ENCODE measurements around the gene SCNN1A.

DNA sequence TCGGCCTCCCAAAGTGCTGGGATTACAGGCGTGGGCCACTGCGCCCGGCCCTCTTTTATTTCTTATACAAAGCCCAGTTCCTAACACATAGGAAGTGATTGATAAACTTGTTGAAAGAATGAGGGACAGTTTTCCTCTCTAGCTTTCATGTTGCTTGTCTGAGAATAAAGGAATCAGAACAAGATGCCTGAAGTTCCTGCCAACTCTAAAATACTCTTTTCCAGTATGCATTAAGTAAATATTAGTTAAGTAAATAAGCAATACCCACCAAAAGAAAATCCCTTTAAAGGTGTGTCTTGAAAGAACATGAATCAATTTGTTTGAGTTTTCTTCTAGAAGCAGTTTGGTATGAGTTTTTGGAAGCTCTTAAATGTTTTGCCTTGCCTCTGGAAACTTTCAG lies 45.0 kb upstream of the SCNN1A start:
- TF ChIP-seq, protein P1, sequence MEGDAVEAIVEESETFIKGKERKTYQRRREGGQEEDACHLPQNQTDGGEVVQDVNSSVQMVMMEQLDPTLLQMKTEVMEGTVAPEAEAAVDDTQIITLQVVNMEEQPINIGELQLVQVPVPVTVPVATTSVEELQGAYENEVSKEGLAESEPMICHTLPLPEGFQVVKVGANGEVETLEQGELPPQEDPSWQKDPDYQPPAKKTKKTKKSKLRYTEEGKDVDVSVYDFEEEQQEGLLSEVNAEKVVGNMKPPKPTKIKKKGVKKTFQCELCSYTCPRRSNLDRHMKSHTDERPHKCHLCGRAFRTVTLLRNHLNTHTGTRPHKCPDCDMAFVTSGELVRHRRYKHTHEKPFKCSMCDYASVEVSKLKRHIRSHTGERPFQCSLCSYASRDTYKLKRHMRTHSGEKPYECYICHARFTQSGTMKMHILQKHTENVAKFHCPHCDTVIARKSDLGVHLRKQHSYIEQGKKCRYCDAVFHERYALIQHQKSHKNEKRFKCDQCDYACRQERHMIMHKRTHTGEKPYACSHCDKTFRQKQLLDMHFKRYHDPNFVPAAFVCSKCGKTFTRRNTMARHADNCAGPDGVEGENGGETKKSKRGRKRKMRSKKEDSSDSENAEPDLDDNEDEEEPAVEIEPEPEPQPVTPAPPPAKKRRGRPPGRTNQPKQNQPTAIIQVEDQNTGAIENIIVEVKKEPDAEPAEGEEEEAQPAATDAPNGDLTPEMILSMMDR (IDR thresholded peaks at IDR 0.05) = no peak
- TF ChIP-seq, protein P2, sequence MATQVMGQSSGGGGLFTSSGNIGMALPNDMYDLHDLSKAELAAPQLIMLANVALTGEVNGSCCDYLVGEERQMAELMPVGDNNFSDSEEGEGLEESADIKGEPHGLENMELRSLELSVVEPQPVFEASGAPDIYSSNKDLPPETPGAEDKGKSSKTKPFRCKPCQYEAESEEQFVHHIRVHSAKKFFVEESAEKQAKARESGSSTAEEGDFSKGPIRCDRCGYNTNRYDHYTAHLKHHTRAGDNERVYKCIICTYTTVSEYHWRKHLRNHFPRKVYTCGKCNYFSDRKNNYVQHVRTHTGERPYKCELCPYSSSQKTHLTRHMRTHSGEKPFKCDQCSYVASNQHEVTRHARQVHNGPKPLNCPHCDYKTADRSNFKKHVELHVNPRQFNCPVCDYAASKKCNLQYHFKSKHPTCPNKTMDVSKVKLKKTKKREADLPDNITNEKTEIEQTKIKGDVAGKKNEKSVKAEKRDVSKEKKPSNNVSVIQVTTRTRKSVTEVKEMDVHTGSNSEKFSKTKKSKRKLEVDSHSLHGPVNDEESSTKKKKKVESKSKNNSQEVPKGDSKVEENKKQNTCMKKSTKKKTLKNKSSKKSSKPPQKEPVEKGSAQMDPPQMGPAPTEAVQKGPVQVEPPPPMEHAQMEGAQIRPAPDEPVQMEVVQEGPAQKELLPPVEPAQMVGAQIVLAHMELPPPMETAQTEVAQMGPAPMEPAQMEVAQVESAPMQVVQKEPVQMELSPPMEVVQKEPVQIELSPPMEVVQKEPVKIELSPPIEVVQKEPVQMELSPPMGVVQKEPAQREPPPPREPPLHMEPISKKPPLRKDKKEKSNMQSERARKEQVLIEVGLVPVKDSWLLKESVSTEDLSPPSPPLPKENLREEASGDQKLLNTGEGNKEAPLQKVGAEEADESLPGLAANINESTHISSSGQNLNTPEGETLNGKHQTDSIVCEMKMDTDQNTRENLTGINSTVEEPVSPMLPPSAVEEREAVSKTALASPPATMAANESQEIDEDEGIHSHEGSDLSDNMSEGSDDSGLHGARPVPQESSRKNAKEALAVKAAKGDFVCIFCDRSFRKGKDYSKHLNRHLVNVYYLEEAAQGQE (IDR thresholded peaks at IDR 0.05; ENCODE audit: insufficient read depth in 1 of 2, low read depth in 2 of 2, low read length in 1 of 2) = no peak
- TF ChIP-seq POLR2AphosphoS5 (IDR thresholded peaks at IDR 0.05; ENCODE audit: low read depth, low read length) = no peak
